HepG2 (cell line): Measurements from ENCODE around the gene DND1. TPM values are rescaled to one million over a fixed set of nuclear protein-coding genes. Genes with fewer than 3 reads are reported as not detected.

ENCODE experiments used
- AGO2 ChIP-seq: fragments of 200-400 bp; formaldehyde crosslinking; optimal IDR thresholded peaks from 2 replicates; pipeline ENCODE3; 2017; ENCODE audit warnings: mild to moderate bottlenecking, low read depth, low read length, moderate library complexity
- ATM ChIP-seq: fragments of 450-650 bp; IDR thresholded peaks from 2 replicates; pipeline ENCODE4 v1.7.1; 2017; ENCODE audit warnings: mild to moderate bottlenecking, borderline replicate concordance
- ELF1 ChIP-seq: sonication (generic); formaldehyde crosslinking; IDR thresholded peaks from 2 replicates; pipeline ENCODE4 v1.4.0; 2020; ENCODE audit warnings: missing genetic modification reagents
- ETV5 ChIP-seq: IDR thresholded peaks from 2 replicates; pipeline ENCODE4 v1.6.1; 2018; ENCODE audit warnings: missing biosample characterization, missing genetic modification reagents, inconsistent platforms, borderline replicate concordance
- HOXA9 ChIP-seq: sonication (generic); formaldehyde crosslinking; IDR thresholded peaks from 2 replicates; pipeline ENCODE4 v1.8.1; 2022; ENCODE audit warnings: missing genetic modification reagents, mild to moderate bottlenecking, moderate library complexity, borderline replicate concordance
- MTF1 ChIP-seq: sonication (generic); formaldehyde crosslinking; IDR thresholded peaks from 2 replicates; pipeline ENCODE4 v1.5.0; 2020; ENCODE audit warnings: missing genetic modification reagents
- MTF2 ChIP-seq: sonication (generic); formaldehyde crosslinking; IDR thresholded peaks from 2 replicates; pipeline ENCODE4 v1.5.0; 2020; ENCODE audit warnings: missing genetic modification reagents, borderline replicate concordance
- NRL ChIP-seq: sonication (generic); formaldehyde crosslinking; IDR thresholded peaks from 2 replicates; pipeline ENCODE4 v1.5.0; 2020; ENCODE audit warnings: missing genetic modification reagents, mild to moderate bottlenecking, moderate library complexity, borderline replicate concordance
- PAWR ChIP-seq: sonication (generic); formaldehyde crosslinking; IDR thresholded peaks from 2 replicates; pipeline ENCODE4 v1.4.0; 2020; ENCODE audit warnings: missing genetic modification reagents, mild to moderate bottlenecking, borderline replicate concordance
- YEATS2 ChIP-seq: sonication (generic); formaldehyde crosslinking; IDR thresholded peaks from 2 replicates; pipeline ENCODE4 v1.4.0; 2020; ENCODE audit warnings: missing genetic modification reagents, borderline replicate concordance
- ZNF224 ChIP-seq: sonication (generic); formaldehyde crosslinking; IDR thresholded peaks from 2 replicates; pipeline ENCODE4 v1.5.0; 2020; ENCODE audit warnings: mild to moderate bottlenecking, missing genetic modification reagents
- ZNF232 ChIP-seq: sonication (generic); formaldehyde crosslinking; IDR thresholded peaks from 2 replicates; pipeline ENCODE4 v1.4.0; 2020; ENCODE audit warnings: missing genetic modification reagents, borderline replicate concordance
- ZNF329 ChIP-seq: sonication (generic); formaldehyde crosslinking; IDR thresholded peaks from 2 replicates; pipeline ENCODE4 v1.9.0; 2021; ENCODE audit warnings: low read depth, mild to moderate bottlenecking, missing genetic modification reagents
- ZNF34 ChIP-seq: sonication (generic); formaldehyde crosslinking; IDR thresholded peaks from 2 replicates; pipeline ENCODE4 v1.4.0; 2020; ENCODE audit warnings: mild to moderate bottlenecking, missing genetic modification reagents, borderline replicate concordance
- ZNF562 ChIP-seq: sonication (generic); formaldehyde crosslinking; IDR thresholded peaks from 2 replicates; pipeline ENCODE4 v1.8.0; 2022; ENCODE audit warnings: missing genetic modification reagents, borderline replicate concordance
- ZNF782 ChIP-seq: sonication (generic); formaldehyde crosslinking; IDR thresholded peaks from 2 replicates; pipeline ENCODE4 v1.4.0; 2020; ENCODE audit warnings: missing genetic modification reagents, mild to moderate bottlenecking, borderline replicate concordance
- ZSCAN31 ChIP-seq: sonication (generic); formaldehyde crosslinking; IDR thresholded peaks from 2 replicates; pipeline ENCODE4 v1.5.0; 2020; ENCODE audit warnings: low read depth, mild to moderate bottlenecking, missing genetic modification reagents
- polyA plus RNA-seq, 8 experiments: library from polyadenylated mRNA; depleted of rRNA in 3 of 8; stranded (reverse) in 7 of 8; unstranded in 1 of 8; fragments of >200 nt; fragmentation: Illumina TruSeq in 4 of 8; extraction: Trizol in 4 of 8; gene quantifications; 2 replicates each; pipeline versions ENCODE4 v1.2.1 to v1.2.3, GENCODE V29; 2011 to 2016; ENCODE audit warnings: low read depth in 4 of 8, missing spikeins in 1 of 8, mixed read lengths in 1 of 8; ENCODE audit not compliant: insufficient read depth in 1 of 8
- total RNA-seq, 5 experiments: library from RNA; depleted of rRNA; stranded (reverse); fragments of >200 nt; fragmentation: Illumina TruSeq; extraction: Trizol; gene quantifications; 2 replicates each; pipeline ENCODE4 v1.2.3, GENCODE V29; 2016; ENCODE audit warnings: low read depth in 1 of 5
- TF ChIP-seq, protein P1 (sequence below): sonication (generic); formaldehyde crosslinking; IDR thresholded peaks from 2 replicates; pipeline ENCODE4 v1.5.0; 2020; ENCODE audit warnings: missing genetic modification reagents, mild to moderate bottlenecking, borderline replicate concordance
- TF ChIP-seq, protein P2 (sequence below): sonication (generic); formaldehyde crosslinking; IDR thresholded peaks from 2 replicates; pipeline ENCODE4 v1.4.0; 2020; ENCODE audit warnings: missing genetic modification reagents, borderline replicate concordance
- TF ChIP-seq, protein P3 (sequence below): sonication (generic); formaldehyde crosslinking; IDR thresholded peaks from 2 replicates; pipeline ENCODE4 v1.8.0; 2022; ENCODE audit warnings: low read depth, missing genetic modification reagents

Gene DND1
- total and polyA plus RNA-seq, 2 of the 13 experiments (the other 11 are each of a cell fraction or from before 2014, with no cell fraction given), result 0.48 to 0.55 TPM

DNA sequence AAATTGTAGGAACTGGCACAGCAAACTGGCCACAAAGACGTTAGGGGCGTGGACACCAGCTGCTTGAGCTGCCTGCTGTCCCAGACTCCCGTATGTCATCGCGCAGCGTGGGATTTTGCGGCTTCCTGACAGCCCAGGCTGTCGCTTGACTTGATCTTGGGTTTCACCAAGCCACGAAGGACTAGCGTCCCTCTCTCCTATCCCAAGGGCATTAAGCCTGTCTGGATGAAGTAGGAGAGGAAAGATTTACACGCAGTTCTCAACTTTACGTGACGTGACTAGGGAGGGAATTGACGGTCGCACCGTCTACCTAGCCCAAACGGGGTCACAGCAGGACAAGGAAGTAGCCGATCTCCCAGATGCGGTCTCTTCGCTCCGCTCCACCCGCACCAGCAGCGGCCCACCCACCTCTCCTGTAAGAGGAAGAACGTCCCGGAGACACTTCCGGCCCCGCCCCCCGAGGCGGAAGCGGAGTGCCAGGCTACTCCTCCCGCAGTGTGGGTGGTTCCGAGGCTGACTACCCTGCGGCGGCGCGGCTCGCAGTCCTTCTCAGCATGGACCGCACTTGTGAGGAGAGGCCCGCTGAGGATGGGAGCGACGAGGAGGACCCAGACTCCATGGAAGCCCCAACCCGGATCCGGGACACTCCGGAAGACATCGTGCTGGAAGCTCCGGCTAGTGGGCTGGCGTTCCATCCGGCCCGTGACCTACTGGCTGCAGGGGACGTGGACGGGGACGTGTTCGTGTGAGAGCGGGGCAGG is 8.8 kb downstream of the DND1 start, which contains the start of gene WDR55 (continued):
- TF ChIP-seq AGO2 (peak; percentile 20), MTF2 (CRISPR knock-in tag) (no peak), ETV5 (CRISPR knock-in tag) (peak; percentile 94), NRL (peak; percentile 30; the same call in 1 of the 2 replicates), HOXA9 (no peak), ZNF782 (CRISPR knock-in tag) (peak; percentile 65), ATM (no peak), ZSCAN31 (CRISPR knock-in tag) (peak; percentile 59), ZNF562 (no peak), ZNF329 (0 out of 2 replicates have a peak, but pooled peaks have one; percentile 37), PAWR (CRISPR knock-in tag) (no peak), ZNF34 (CRISPR knock-in tag) (no peak), YEATS2 (CRISPR knock-in tag) (peak; percentile 82; the same call in 1 of the 2 replicates), MTF1 (CRISPR knock-in tag) (no peak), ELF1 (CRISPR knock-in tag) (peak; percentile 98), ZNF232 (CRISPR knock-in tag) (0 out of 2 replicates have a peak, but pooled peaks have one; percentile 24), ZNF224 (CRISPR knock-in tag) (no peak)
- TF ChIP-seq, protein P1, sequence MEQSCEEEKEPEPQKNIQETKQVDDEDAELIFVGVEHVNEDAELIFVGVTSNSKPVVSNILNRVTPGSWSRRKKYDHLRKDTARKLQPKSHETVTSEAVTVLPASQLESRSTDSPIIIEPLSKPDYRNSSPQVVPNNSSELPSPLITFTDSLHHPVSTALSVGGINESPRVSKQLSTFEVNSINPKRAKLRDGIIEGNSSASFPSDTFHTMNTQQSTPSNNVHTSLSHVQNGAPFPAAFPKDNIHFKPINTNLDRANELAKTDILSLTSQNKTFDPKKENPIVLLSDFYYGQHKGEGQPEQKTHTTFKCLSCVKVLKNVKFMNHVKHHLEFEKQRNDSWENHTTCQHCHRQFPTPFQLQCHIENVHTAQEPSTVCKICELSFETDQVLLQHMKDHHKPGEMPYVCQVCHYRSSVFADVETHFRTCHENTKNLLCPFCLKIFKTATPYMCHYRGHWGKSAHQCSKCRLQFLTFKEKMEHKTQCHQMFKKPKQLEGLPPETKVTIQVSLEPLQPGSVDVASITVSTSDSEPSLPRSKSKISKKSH (CRISPR knock-in tag), result peak; percentile 55; the same call in 1 of the 2 replicates
- TF ChIP-seq, protein P2, sequence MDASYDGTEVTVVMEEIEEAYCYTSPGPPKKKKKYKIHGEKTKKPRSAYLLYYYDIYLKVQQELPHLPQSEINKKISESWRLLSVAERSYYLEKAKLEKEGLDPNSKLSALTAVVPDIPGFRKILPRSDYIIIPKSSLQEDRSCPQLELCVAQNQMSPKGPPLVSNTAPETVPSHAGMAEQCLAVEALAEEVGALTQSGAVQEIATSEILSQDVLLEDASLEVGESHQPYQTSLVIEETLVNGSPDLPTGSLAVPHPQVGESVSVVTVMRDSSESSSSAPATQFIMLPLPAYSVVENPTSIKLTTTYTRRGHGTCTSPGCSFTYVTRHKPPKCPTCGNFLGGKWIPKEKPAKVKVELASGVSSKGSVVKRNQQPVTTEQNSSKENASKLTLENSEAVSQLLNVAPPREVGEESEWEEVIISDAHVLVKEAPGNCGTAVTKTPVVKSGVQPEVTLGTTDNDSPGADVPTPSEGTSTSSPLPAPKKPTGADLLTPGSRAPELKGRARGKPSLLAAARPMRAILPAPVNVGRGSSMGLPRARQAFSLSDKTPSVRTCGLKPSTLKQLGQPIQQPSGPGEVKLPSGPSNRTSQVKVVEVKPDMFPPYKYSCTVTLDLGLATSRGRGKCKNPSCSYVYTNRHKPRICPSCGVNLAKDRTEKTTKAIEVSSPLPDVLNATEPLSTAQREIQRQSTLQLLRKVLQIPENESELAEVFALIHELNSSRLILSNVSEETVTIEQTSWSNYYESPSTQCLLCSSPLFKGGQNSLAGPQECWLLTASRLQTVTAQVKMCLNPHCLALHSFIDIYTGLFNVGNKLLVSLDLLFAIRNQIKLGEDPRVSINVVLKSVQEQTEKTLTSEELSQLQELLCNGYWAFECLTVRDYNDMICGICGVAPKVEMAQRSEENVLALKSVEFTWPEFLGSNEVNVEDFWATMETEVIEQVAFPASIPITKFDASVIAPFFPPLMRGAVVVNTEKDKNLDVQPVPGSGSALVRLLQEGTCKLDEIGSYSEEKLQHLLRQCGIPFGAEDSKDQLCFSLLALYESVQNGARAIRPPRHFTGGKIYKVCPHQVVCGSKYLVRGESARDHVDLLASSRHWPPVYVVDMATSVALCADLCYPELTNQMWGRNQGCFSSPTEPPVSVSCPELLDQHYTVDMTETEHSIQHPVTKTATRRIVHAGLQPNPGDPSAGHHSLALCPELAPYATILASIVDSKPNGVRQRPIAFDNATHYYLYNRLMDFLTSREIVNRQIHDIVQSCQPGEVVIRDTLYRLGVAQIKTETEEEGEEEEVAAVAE (CRISPR knock-in tag), result peak; percentile 74; the same call in 1 of the 2 replicates
- TF ChIP-seq, protein P3, sequence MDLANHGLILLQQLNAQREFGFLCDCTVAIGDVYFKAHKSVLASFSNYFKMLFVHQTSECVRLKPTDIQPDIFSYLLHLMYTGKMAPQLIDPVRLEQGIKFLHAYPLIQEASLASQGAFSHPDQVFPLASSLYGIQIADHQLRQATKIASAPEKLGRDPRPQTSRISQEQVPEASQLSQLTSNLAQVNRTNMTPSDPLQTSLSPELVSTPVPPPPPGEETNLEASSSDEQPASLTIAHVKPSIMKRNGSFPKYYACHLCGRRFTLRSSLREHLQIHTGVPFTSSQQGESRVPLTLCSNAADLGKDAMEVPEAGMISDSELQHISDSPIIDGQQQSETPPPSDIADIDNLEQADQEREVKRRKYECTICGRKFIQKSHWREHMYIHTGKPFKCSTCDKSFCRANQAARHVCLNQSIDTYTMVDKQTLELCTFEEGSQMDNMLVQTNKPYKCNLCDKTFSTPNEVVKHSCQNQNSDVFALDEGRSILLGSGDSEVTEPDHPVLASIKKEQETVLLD (CRISPR knock-in tag), result peak; percentile 58; the same call in 1 of the 2 replicates
